Astrocyte (in vitro differentiated cells and primary cell): ENCODE measurements around the gene MED6.

ENCODE experiments used
- CTCF ChIP-seq: IDR thresholded peaks from 2 replicates; pipeline ENCODE4 v1.5.1; 2011; ENCODE audit warnings: low read depth, mild to moderate bottlenecking, inconsistent platforms, low read length, moderate library complexity; ENCODE audit not compliant: insufficient read depth
- EZH2 ChIP-seq: IDR thresholded peaks from 2 replicates; pipeline ENCODE4 v1.6.1; 2012; ENCODE audit warnings: mild to moderate bottlenecking, low read length, inconsistent platforms; ENCODE audit not compliant: insufficient read depth

- TF ChIP-seq CTCF (no peak), EZH2 (no peak)
Measured at GRCh38 chr14:70600382-70601157, at the start of gene MED6.
